ENCODE measurements around the gene GAL3ST2.
"Not testable (repeated sequence)": the region's sequence is repeated elsewhere in the genome, so short reads cannot be mapped to it uniquely, and the experiment has no call there.

Gene GAL3ST2

GRCh38 chr2:241818229-241818942, 41.8 kb downstream of the GAL3ST2 start:
- H3K4me3 ChIP-seq (ENCODE audit: low read length) = no peak overlapping the region
- no peak for DNase-seq
- H3K27me3 ChIP-seq (replicated peaks; ENCODE audit: insufficient read depth, low read length) = peaks cover 58% of the 10 kb centered on the region
- H3F3A ChIP-seq (ENCODE audit: insufficient read depth, low read length) = no peaks in the 10 kb centered on the region
- H3K4me1 ChIP-seq (ENCODE audit: low read length) = no peaks in the 10 kb centered on the region
- H3K4me2 ChIP-seq (ENCODE audit: low read depth, low read length) = no peak overlapping the region
- no peak for TF ChIP-seq CTCF (IDR thresholded peaks at IDR 0.05; ENCODE audit: low read length)
- TF ChIP-seq EZH2 (optimal IDR thresholded peaks at IDR 0.05; ENCODE audit: low read depth, low read length) = no peak
- no peak for TF ChIP-seq EZH2phosphoT487 (IDR thresholded peaks at IDR 0.05; ENCODE audit: low read length)
- H3K9me3 ChIP-seq (replicated peaks; ENCODE audit: insufficient read depth, low read length) = no peaks in the 10 kb centered on the region
- H4K20me1 ChIP-seq (ENCODE audit: insufficient read depth, low read length) = no peaks in the 10 kb centered on the region
- no peak overlapping the region for H2AFZ ChIP-seq (ENCODE audit: low read length)
- no peak overlapping the region for H3K27ac ChIP-seq (ENCODE audit: low read length)
- no peaks in the 10 kb centered on the region for H3K9me2 ChIP-seq (replicated peaks; ENCODE audit: insufficient read depth, low read length)
- no peaks in the 10 kb centered on the region for H3K36me3 ChIP-seq (replicated peaks; ENCODE audit: insufficient read depth, low read length)
- H3K9ac ChIP-seq (ENCODE audit: low read length) = no peak overlapping the region
- no peaks in the 10 kb centered on the region for H3K79me2 ChIP-seq (ENCODE audit: low read length)

GRCh38 chr2:241818943-241819270, 42.3 kb downstream of the GAL3ST2 start:
- Histone ChIP-seq H3K4me1 (ENCODE audit: low read length) (no peaks in the 10 kb centered on the region), H3K27me3 (replicated peaks; ENCODE audit: insufficient read depth, low read length) (peaks cover 54% of the 10 kb centered on the region), H3K79me2 (ENCODE audit: low read length) (no peaks in the 10 kb centered on the region), H3K36me3 (replicated peaks; ENCODE audit: insufficient read depth, low read length) (no peaks in the 10 kb centered on the region), H3K9me2 (replicated peaks; ENCODE audit: insufficient read depth, low read length) (no peaks in the 10 kb centered on the region), H3K9ac (ENCODE audit: low read length) (no peak overlapping the region), H3K4me2 (ENCODE audit: low read depth, low read length) (no peak overlapping the region), H4K20me1 (ENCODE audit: insufficient read depth, low read length) (no peaks in the 10 kb centered on the region), H2AFZ (ENCODE audit: low read length) (no peak overlapping the region), H3F3A (ENCODE audit: insufficient read depth, low read length) (no peaks in the 10 kb centered on the region), H3K27ac (ENCODE audit: low read length) (no peak overlapping the region), H3K4me3 (ENCODE audit: low read length) (no peak overlapping the region), H3K9me3 (replicated peaks; ENCODE audit: insufficient read depth, low read length) (no peaks in the 10 kb centered on the region)
- no peak for DNase-seq
- no peak for TF ChIP-seq EZH2phosphoT487 (IDR thresholded peaks at IDR 0.05; ENCODE audit: low read length)
- no peak for TF ChIP-seq EZH2 (optimal IDR thresholded peaks at IDR 0.05; ENCODE audit: low read depth, low read length)

- H3K4me2 ChIP-seq (ENCODE audit: low read depth, low read length); DNase-seq; H2AFZ ChIP-seq (ENCODE audit: low read length): not testable (repeated sequence)
These were observed 43.5 kb downstream of the GAL3ST2 start for GRCh38 chr2:241819947-241820624.

GRCh38 chr2:241820625-241821384, 44.2 kb downstream of the GAL3ST2 start:
- DNase-seq = no peak
- TF ChIP-seq EZH2phosphoT487 (IDR thresholded peaks at IDR 0.05; ENCODE audit: low read length) (no peak), CTCF (IDR thresholded peaks at IDR 0.05; ENCODE audit: low read length) (no peak), EZH2 (optimal IDR thresholded peaks at IDR 0.05; ENCODE audit: low read depth, low read length) (no peak)

More at GRCh38 chr2:241819947-241820624, 43.5 kb downstream of the GAL3ST2 start:
- not testable (repeated sequence) for H3K79me2 ChIP-seq (ENCODE audit: low read length); H3K36me3 ChIP-seq (replicated peaks; ENCODE audit: insufficient read depth, low read length); H3K27ac ChIP-seq (ENCODE audit: low read length); H3K4me3 ChIP-seq (ENCODE audit: low read length); H3K9me3 ChIP-seq (replicated peaks; ENCODE audit: insufficient read depth, low read length); H4K20me1 ChIP-seq (ENCODE audit: insufficient read depth, low read length); H3K4me1 ChIP-seq (ENCODE audit: low read length); H3K9me2 ChIP-seq (replicated peaks; ENCODE audit: insufficient read depth, low read length); H3F3A ChIP-seq (ENCODE audit: insufficient read depth, low read length); H3K9ac ChIP-seq (ENCODE audit: low read length)
- H3K27me3 ChIP-seq (replicated peaks; ENCODE audit: insufficient read depth, low read length) = peaks cover 42% of the 10 kb centered on the region

More at GRCh38 chr2:241820625-241821384, 44.2 kb downstream of the GAL3ST2 start:
- Histone ChIP-seq H3K36me3 (replicated peaks; ENCODE audit: insufficient read depth, low read length) (no peaks in the 10 kb centered on the region), H3K27me3 (replicated peaks; ENCODE audit: insufficient read depth, low read length) (peaks cover 35% of the 10 kb centered on the region), H3K4me3 (ENCODE audit: low read length) (no peak overlapping the region), H3K9me3 (replicated peaks; ENCODE audit: insufficient read depth, low read length) (no peaks in the 10 kb centered on the region), H4K20me1 (ENCODE audit: insufficient read depth, low read length) (no peaks in the 10 kb centered on the region), H3K9ac (ENCODE audit: low read length) (no peak overlapping the region), H3K9me2 (replicated peaks; ENCODE audit: insufficient read depth, low read length) (no peaks in the 10 kb centered on the region), H3K4me2 (ENCODE audit: low read depth, low read length) (no peak overlapping the region), H2AFZ (ENCODE audit: low read length) (no peak overlapping the region), H3K4me1 (ENCODE audit: low read length) (no peaks in the 10 kb centered on the region), H3K79me2 (ENCODE audit: low read length) (no peaks in the 10 kb centered on the region), H3F3A (ENCODE audit: insufficient read depth, low read length) (no peaks in the 10 kb centered on the region), H3K27ac (ENCODE audit: low read length) (no peak overlapping the region)
